Type B pancreatic cell (in vitro differentiated cells): ENCODE measurements around the gene TEAD1. TPM values are rescaled to one million over a fixed set of nuclear protein-coding genes. Genes with fewer than 3 reads are reported as not detected.

Experiments used
- DNase-seq: peaks from one replicate; pipeline ENCODE4 v3.0.0; 2021; ENCODE audit warnings: mixed read lengths; ENCODE audit not compliant: unreplicated experiment; ENCODE audit errors: extremely low spot score
- H3K27ac Mint-ChIP-seq: 2 replicates; pipeline ENCODE4 v1.8.0; 2021; ENCODE audit warnings: mild to moderate bottlenecking, mixed read lengths
- H3K27me3 Mint-ChIP-seq: 2 replicates; pipeline ENCODE4 v1.8.0; 2021; ENCODE audit warnings: mixed read lengths
- H3K36me3 Mint-ChIP-seq: 2 replicates; pipeline ENCODE4 v1.8.0; 2021; ENCODE audit warnings: mixed read lengths
- H3K4me1 Mint-ChIP-seq: one replicate; pipeline ENCODE4 v1.8.0; 2021; ENCODE audit warnings: mixed read lengths; ENCODE audit not compliant: unreplicated experiment
- H3K4me3 Mint-ChIP-seq: 2 replicates; pipeline ENCODE4 v1.8.0; 2021; ENCODE audit warnings: mild to moderate bottlenecking, mixed read lengths
- H3K9me3 Mint-ChIP-seq: 2 replicates; pipeline ENCODE4 v1.8.0; 2021; ENCODE audit warnings: mixed read lengths
- total RNA-seq: library from RNA; stranded (reverse); gene quantifications from 2 replicates; pipeline ENCODE4 v1.2.1, GENCODE V29; 2021; ENCODE audit warnings: low replicate concordance
- TF ChIP-seq, protein P1 (sequence below): fragments of 200-600 bp; sonication (generic); conservative IDR thresholded peaks from 2 replicates; pipeline ENCODE4 v1.5.0; 2021; ENCODE audit warnings: antibody characterized with exemption, mild to moderate bottlenecking

TEAD1 gene
- total RNA-seq, 1 donor from 2014 or later = 91.8 TPM

DNA sequence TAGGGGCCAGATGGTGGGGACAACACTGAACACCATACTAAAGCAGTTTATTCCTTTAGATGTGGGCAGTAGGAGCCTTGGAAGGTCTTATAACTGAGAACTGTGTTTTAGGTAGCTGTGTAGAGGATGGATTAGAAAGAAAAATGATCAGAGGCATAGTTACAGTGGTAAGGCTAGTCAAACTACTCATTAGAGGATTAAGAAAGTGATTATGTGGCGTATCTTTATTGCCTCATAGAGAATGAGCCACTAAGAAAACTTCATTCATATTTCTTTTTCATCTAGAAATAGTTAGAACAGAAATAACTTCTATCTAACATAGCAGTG is 179.1 kb downstream of the TEAD1 start:
- Mint-ChIP-seq H3K36me3 (peaks cover 18% of the 10 kb centered on the region), H3K27me3 (no peaks in the 10 kb centered on the region), H3K4me3 (no peak overlapping the region), H3K9me3 (peaks cover 6% of the 10 kb centered on the region), H3K27ac (peak overlapping the region; percentile 46), H3K4me1 (peaks cover 38% of the 10 kb centered on the region)
- DNase-seq = no peak
- TF ChIP-seq, protein P1, sequence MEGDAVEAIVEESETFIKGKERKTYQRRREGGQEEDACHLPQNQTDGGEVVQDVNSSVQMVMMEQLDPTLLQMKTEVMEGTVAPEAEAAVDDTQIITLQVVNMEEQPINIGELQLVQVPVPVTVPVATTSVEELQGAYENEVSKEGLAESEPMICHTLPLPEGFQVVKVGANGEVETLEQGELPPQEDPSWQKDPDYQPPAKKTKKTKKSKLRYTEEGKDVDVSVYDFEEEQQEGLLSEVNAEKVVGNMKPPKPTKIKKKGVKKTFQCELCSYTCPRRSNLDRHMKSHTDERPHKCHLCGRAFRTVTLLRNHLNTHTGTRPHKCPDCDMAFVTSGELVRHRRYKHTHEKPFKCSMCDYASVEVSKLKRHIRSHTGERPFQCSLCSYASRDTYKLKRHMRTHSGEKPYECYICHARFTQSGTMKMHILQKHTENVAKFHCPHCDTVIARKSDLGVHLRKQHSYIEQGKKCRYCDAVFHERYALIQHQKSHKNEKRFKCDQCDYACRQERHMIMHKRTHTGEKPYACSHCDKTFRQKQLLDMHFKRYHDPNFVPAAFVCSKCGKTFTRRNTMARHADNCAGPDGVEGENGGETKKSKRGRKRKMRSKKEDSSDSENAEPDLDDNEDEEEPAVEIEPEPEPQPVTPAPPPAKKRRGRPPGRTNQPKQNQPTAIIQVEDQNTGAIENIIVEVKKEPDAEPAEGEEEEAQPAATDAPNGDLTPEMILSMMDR = no peak

DNA sequence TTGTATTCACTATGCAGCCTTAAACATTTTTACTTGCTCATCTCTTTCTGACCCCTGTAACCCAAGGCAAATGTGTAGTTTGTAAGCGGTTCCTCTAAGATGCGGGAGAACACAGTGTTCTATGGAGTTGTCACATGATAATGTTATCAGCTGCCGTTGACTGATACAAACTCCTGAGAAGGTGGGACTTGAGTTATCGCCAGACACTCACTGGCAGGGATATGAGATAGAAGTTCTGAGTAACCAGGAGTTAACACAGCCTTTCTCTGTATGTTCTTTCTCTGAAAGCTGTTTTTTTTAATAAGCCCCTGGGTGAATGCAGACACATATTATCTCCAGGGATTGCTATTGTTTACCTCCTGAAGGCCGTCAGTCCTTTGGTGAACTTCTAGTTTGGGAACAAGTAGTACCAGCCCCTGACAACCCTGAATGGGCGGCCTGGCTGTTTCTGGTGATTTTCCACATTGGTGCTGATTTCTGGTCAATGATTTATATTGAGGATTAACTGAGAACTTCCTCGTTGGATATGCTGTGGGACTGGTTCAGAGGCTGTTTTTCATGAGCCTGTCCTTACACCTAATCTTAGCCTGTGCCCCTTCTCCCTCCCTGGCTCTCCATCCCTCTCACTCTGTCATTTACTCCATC is 179.6 kb downstream of the TEAD1 start:
- DNase-seq = no peak
- TF ChIP-seq, protein P1 = no peak
- Mint-ChIP-seq H3K27ac (peak overlapping the region; percentile 46), H3K9me3 (peaks cover 6% of the 10 kb centered on the region), H3K36me3 (peaks cover 18% of the 10 kb centered on the region), H3K4me1 (peaks cover 38% of the 10 kb centered on the region), H3K4me3 (no peak overlapping the region), H3K27me3 (no peaks in the 10 kb centered on the region)

DNA sequence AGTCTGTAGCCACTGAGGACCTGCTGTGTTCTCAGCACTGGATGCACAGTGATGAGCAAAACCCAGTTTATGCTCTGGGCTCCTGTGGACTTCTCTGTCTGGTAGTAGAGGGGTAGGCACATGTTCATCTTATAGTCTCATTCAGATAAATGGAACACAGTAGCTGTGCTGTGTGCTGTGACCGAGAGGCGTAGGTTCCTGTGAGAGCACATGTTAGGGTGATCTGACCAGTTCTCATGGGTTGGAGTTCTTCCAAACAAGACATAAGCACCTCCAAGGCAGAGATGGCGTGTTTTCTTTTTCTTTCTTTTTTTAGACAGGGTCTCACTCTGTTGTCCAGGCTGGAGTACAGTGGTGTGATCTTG is 180.1 kb downstream of the TEAD1 start:
- Mint-ChIP-seq H3K4me3 (peak overlapping the region; percentile 30), H3K27me3 (no peaks in the 10 kb centered on the region), H3K27ac (peak overlapping the region; percentile 46), H3K9me3 (peaks cover 6% of the 10 kb centered on the region), H3K4me1 (peaks cover 38% of the 10 kb centered on the region), H3K36me3 (peaks cover 18% of the 10 kb centered on the region)
- TF ChIP-seq, protein P1 = no peak
- DNase-seq = no peak

DNA sequence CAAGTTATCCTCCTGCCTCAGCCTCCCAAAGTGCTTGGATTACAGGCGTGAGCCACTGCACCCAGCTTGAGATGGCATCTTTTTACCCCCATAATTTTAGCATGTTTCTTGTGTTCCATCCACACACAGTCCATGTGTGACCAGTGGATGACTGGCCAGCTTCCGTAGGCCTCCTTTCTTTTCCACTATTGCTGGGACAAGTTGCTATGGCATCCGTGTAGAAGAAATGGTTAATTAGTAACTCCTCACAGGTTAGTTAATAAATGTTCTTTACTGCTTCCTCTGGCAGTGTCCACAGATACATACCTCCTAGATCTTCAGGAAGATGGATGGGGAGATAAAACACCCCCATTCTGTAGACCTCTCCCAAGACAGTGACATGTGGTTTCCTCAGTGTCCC is 180.6 kb downstream of the TEAD1 start:
- peak overlapping the region; percentile 75 for H3K4me3 Mint-ChIP-seq
- no peaks in the 10 kb centered on the region for H3K27me3 Mint-ChIP-seq
- H3K27ac Mint-ChIP-seq = peak overlapping the region; percentile 86
- H3K36me3 Mint-ChIP-seq = peaks cover 15% of the 10 kb centered on the region
- no peak for DNase-seq
- H3K9me3 Mint-ChIP-seq = peaks cover 6% of the 10 kb centered on the region
- TF ChIP-seq, protein P1 = no peak
- H3K4me1 Mint-ChIP-seq = peaks cover 38% of the 10 kb centered on the region

DNA sequence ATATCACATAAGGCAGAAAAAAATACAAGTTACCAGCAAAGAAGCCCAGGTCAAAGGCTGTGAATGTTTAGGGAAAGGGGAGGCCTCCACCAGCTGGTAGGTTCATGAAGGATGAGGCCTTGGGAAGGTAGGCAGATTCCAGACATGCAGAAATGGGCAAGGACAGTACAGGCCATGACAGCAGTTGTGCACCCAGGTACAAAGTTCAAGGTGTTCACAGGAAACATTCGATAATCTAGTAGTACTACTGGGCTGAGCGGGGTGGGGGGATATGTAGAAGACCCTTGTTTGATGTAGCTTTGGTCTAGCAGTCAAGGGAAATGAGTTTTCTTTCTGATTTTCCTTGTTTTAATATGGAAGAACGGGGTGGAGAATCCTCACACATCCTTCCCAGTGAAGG is 182.1 kb downstream of the TEAD1 start:
- H3K4me1 Mint-ChIP-seq = peaks cover 45% of the 10 kb centered on the region
- peaks cover 6% of the 10 kb centered on the region for H3K9me3 Mint-ChIP-seq
- peak overlapping the region; percentile 26 for H3K27ac Mint-ChIP-seq
- no peaks in the 10 kb centered on the region for H3K27me3 Mint-ChIP-seq
- peaks cover 18% of the 10 kb centered on the region for H3K36me3 Mint-ChIP-seq
- H3K4me3 Mint-ChIP-seq = no peak overlapping the region
- DNase-seq = no peak
- TF ChIP-seq, protein P1 = no peak

DNA sequence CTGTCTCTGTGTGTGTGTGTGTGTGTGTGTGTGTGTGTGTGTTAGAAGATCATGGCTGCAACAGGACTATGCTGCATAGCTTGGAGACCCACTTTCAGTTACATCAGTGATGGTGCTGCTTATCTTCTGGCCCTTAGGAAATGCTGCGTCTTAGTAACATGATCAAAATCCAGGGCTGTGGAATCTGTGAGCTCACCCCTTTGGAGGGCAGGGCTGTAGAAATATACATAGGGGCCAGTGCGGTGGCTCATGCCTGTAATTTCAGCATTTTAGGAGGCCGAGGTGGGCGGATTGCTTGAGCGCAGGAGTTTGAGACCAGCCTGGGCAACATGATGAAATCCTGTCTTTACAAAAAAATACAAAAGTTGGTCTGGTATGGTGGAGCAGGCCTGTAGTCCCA is 183.4 kb downstream of the TEAD1 start:
- DNase-seq = no peak
- no peaks in the 10 kb centered on the region for H3K9me3 Mint-ChIP-seq
- H3K27me3 Mint-ChIP-seq = no peaks in the 10 kb centered on the region
- H3K36me3 Mint-ChIP-seq = peaks cover 12% of the 10 kb centered on the region
- H3K27ac Mint-ChIP-seq = peak overlapping the region; percentile 23
- TF ChIP-seq, protein P1 = no peak
- no peak overlapping the region for H3K4me3 Mint-ChIP-seq
- H3K4me1 Mint-ChIP-seq = peaks cover 47% of the 10 kb centered on the region
